ENCODE results near the gene SERPINE3.

SERPINE3 gene

DNA sequence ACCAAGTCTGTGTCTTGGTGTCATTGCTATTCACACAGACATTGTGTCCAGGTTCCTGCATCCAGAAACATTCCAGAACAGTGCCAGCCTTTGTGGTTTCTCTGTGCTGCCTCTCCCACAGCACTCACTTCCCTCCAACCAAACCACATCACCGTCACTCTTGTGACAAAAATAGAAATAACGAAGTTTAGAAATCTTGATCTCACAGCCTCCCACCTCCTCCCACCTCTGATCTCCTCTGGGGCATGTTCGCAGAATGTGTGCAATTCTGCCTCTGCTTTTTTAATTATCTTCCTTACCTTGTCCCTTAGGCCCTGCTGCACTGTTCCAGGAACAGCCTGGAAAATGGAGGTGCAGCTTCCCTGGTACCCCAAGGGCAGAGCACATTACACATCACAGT, 8.7 kb upstream of the SERPINE3 start:
- no peak for TF ChIP-seq CTCF (IDR thresholded peaks at IDR 0.05; ENCODE audit: unreplicated experiment in 3 of 3)
- H3K4me1 Mint-ChIP-seq = no peaks in the 10 kb centered on the region
- H3K36me3 Mint-ChIP-seq (ENCODE audit: low read depth) = no peaks in the 10 kb centered on the region
- no peak overlapping the region for H3K27ac Mint-ChIP-seq
- no peak overlapping the region for H3K4me3 Mint-ChIP-seq
- no peaks in the 10 kb centered on the region for H3K27me3 Mint-ChIP-seq (ENCODE audit: low read depth)
- no peaks in the 10 kb centered on the region for H3K9me3 Mint-ChIP-seq

DNA sequence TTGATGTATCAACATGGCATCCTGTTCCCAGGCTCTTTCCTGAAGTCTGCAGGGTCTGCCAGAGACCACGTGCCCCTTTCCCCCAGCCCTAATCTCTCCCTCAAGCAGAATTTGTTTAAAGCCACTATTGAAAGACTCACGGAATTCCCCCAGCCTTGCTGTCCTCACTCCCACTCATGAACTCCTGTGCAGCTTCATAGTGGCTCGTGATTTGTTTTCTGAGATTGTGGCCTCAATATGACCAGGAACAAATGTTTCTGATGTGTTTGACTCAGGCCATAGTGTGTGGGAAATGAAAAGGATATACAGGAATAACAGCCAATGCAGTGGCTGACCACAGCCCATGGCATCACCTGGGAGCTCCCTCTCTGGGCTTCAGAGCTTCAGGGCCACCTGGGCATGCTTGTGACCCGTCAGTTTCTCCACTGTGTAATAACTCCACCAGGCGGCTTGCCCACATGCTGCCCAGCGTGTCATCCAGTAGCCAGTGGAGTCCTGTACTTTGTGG, 8.1 kb upstream of the SERPINE3 start:
- no peak for TF ChIP-seq CTCF (IDR thresholded peaks at IDR 0.05; ENCODE audit: unreplicated experiment in 3 of 3)
- Mint-ChIP-seq H3K4me3 (no peak overlapping the region), H3K27ac (no peak overlapping the region), H3K36me3 (ENCODE audit: low read depth) (no peaks in the 10 kb centered on the region), H3K9me3 (no peaks in the 10 kb centered on the region), H3K4me1 (no peaks in the 10 kb centered on the region), H3K27me3 (ENCODE audit: low read depth) (no peaks in the 10 kb centered on the region)

DNA sequence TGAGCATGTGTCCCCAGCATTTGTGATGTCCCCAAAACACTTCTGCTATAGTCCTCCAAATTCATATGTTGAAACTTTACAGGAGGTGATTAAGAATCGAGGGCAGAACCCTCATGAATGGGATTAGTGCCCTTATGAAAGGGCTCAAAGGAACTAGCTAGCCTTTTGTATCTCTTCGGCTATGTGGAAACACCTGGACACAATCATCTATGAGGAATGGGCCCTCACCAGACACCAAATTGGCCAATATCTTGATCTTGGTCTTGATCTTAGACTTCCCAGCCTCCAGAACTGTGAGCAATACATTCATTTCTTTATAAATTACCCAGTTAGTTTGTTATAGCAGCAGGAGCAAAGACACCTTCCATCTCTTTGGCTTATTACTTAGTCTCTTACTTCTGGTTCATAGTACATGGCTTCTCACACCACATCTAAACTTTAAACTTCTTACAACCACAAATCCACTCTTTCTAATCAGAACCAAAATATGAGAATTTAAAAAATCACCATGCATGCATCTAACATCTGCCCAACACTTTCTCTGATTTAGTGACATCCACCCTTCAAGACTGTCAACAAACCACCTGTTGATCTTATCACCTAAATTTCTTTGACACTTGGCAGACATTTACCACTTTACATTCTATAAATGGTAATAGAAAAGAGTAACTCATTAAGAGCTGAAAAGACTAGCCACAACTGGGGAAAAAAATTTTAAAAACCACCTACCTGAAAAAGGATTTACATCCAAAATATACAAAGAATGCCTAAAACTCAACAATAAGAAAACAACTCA, 6.7 kb upstream of the SERPINE3 start:
- no peaks in the 10 kb centered on the region for H3K4me1 Mint-ChIP-seq
- no peak overlapping the region for H3K27ac Mint-ChIP-seq
- H3K4me3 Mint-ChIP-seq = no peak overlapping the region
- H3K9me3 Mint-ChIP-seq = no peaks in the 10 kb centered on the region
- H3K27me3 Mint-ChIP-seq (ENCODE audit: low read depth) = no peaks in the 10 kb centered on the region
- TF ChIP-seq CTCF (IDR thresholded peaks at IDR 0.05; ENCODE audit: unreplicated experiment in 3 of 3) = no peak
- H3K36me3 Mint-ChIP-seq (ENCODE audit: low read depth) = no peaks in the 10 kb centered on the region

- H3K27ac Mint-ChIP-seq = no peak overlapping the region
- no peaks in the 10 kb centered on the region for H3K4me1 Mint-ChIP-seq
- H3K36me3 Mint-ChIP-seq (ENCODE audit: low read depth) = no peaks in the 10 kb centered on the region
- TF ChIP-seq CTCF (IDR thresholded peaks at IDR 0.05; ENCODE audit: unreplicated experiment in 3 of 3) = no peak
- no peaks in the 10 kb centered on the region for H3K27me3 Mint-ChIP-seq (ENCODE audit: low read depth)
- H3K4me3 Mint-ChIP-seq = no peak overlapping the region
- H3K9me3 Mint-ChIP-seq = no peaks in the 10 kb centered on the region
Observed at GRCh38 chr13:51333421-51333820, 6.1 kb upstream of the SERPINE3 start.

DNA sequence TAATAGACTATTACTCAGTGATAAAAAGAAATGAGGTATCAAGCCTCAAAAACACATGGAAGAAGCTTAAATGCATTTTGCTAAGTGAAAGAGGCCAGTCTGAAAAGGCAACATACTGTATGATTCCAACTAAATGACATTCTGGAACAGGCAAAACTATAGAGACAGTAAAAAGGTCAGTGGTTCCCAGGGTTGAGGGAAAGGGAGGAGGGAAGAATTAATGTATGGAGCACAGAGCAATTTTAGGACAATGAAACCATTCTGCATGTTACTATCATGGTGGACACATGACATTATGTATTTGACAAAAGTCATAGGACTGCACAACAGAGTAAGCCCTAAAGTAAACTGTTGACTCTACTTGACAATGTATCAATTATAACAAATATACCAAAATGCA, 5.7 kb upstream of the SERPINE3 start:
- Mint-ChIP-seq H3K27ac (no peak overlapping the region), H3K36me3 (ENCODE audit: low read depth) (no peaks in the 10 kb centered on the region), H3K27me3 (ENCODE audit: low read depth) (no peaks in the 10 kb centered on the region), H3K9me3 (no peaks in the 10 kb centered on the region), H3K4me1 (no peaks in the 10 kb centered on the region), H3K4me3 (no peak overlapping the region)
- TF ChIP-seq CTCF (IDR thresholded peaks at IDR 0.05; ENCODE audit: unreplicated experiment in 3 of 3) = no peak

- Mint-ChIP-seq H3K27me3 (ENCODE audit: low read depth) (no peaks in the 10 kb centered on the region), H3K4me1 (no peaks in the 10 kb centered on the region), H3K4me3 (no peak overlapping the region), H3K36me3 (ENCODE audit: low read depth) (no peaks in the 10 kb centered on the region), H3K9me3 (no peaks in the 10 kb centered on the region), H3K27ac (no peak overlapping the region)
- TF ChIP-seq CTCF (IDR thresholded peaks at IDR 0.05; ENCODE audit: unreplicated experiment in 3 of 3) = no peak
Observed at GRCh38 chr13:51336746-51337145, 2.7 kb upstream of the SERPINE3 start.

All from nephron (organoid).